CD14-positive monocyte (primary cell): Measurements from ENCODE around the gene CPNE4. TPM values are rescaled to one million over a fixed set of nuclear protein-coding genes. Genes with fewer than 3 reads are reported as not detected.

Experiments used
- DNase-seq, 3 donors: peaks; one replicate each; pipeline ENCODE4 v3.0.0-alpha.2; 2011 to 2022
- H2AFZ ChIP-seq: 2 replicates; pipeline ENCODE4 v1.6.0; 2012; ENCODE audit warnings: mild to moderate bottlenecking, low read depth, low read length, inconsistent platforms; ENCODE audit not compliant: insufficient read depth, poor library complexity, severe bottlenecking
- H3K27ac ChIP-seq, 2 donors: 1 replicate in 1 of 2; 2 replicates in 1 of 2; pipeline ENCODE4 v1.5.1; 2012 to 2013; ENCODE audit warnings: low read length in 2 of 2, control low read depth in 1 of 2, inconsistent platforms in 1 of 2, low read depth in 1 of 2, mild to moderate bottlenecking in 1 of 2
- H3K27me3 ChIP-seq, 2 donors: one replicate each; pipeline versions ENCODE4 v1.6.0 to v1.6.1; 2011 to 2013; ENCODE audit warnings: low read length in 2 of 2; ENCODE audit not compliant: control insufficient read depth in 2 of 2, insufficient read depth in 2 of 2
- H3K36me3 ChIP-seq, 2 donors: replicated peaks in 1 of 2; 1 replicate in 1 of 2; 2 replicates in 1 of 2; pipeline versions ENCODE4 v1.5.1 to v1.6.1; 2012 to 2013; ENCODE audit warnings: low read length in 2 of 2, control low read depth in 1 of 2, inconsistent platforms in 1 of 2, mild to moderate bottlenecking in 1 of 2; ENCODE audit not compliant: insufficient read depth in 2 of 2, control insufficient read depth in 1 of 2
- H3K4me1 ChIP-seq, 2 donors: 1 replicate in 1 of 2; 2 replicates in 1 of 2; pipeline versions ENCODE4 v1.5.1 to v1.6.1; 2012 to 2013; ENCODE audit warnings: low read length in 2 of 2, control low read depth in 1 of 2, inconsistent platforms in 1 of 2, mild to moderate bottlenecking in 1 of 2, moderate library complexity in 1 of 2; ENCODE audit not compliant: insufficient read depth in 2 of 2, control insufficient read depth in 1 of 2
- H3K4me2 ChIP-seq: replicated peaks from 2 replicates; pipeline ENCODE3; 2012; ENCODE audit warnings: low read length, moderate library complexity, mild to moderate bottlenecking; ENCODE audit not compliant: poor library complexity, severe bottlenecking; ENCODE audit errors: extremely low read depth
- H3K4me3 ChIP-seq, 3 experiments: fragments of 200-600 bp in 1 of 3; sonication (generic) in 1 of 3; replicated peaks in 1 of 3; 1 replicate in 2 of 3; 2 replicates in 1 of 3; pipeline ENCODE4 v1.5.1; 2011 to 2013; ENCODE audit warnings: low read length in 3 of 3, mild to moderate bottlenecking in 3 of 3, control low read depth in 2 of 3, low read depth in 2 of 3, inconsistent platforms in 1 of 3, moderate library complexity in 1 of 3
- H3K79me2 ChIP-seq: 2 replicates; pipeline ENCODE4 v1.6.0; 2012; ENCODE audit warnings: mild to moderate bottlenecking, control low read depth, inconsistent platforms, low read length, moderate library complexity; ENCODE audit not compliant: insufficient read depth
- H3K9ac ChIP-seq: 2 replicates; pipeline ENCODE4 v1.6.0; 2017; ENCODE audit warnings: low read length, mild to moderate bottlenecking; ENCODE audit not compliant: insufficient read depth, poor library complexity, severe bottlenecking
- H3K9me3 ChIP-seq, 2 donors: replicated peaks in 1 of 2; 1 replicate in 1 of 2; 2 replicates in 1 of 2; pipeline versions ENCODE4 v1.5.1 to v1.6.1; 2012 to 2013; ENCODE audit warnings: low read length in 2 of 2, control low read depth in 1 of 2; ENCODE audit not compliant: control insufficient read depth in 1 of 2, insufficient read depth in 1 of 2
- H4K20me1 ChIP-seq: 2 replicates; pipeline ENCODE4 v1.6.0; 2012; ENCODE audit warnings: mild to moderate bottlenecking, low read length, control low read depth, moderate library complexity; ENCODE audit not compliant: insufficient read depth
- H3K27ac Mint-ChIP-seq, 7 donors: one replicate each; pipeline ENCODE4 v1.8.0; 2020; ENCODE audit warnings: mild to moderate bottlenecking in 7 of 7, mixed read lengths in 7 of 7, moderate library complexity in 6 of 7, inconsistent platforms in 2 of 7
- H3K27me3 Mint-ChIP-seq, 3 donors: one replicate each; pipeline ENCODE4 v1.8.0; 2021 to 2022; ENCODE audit warnings: low read depth in 3 of 3, mild to moderate bottlenecking in 3 of 3, mixed read lengths in 3 of 3, moderate library complexity in 3 of 3, inconsistent platforms in 1 of 3
- H3K36me3 Mint-ChIP-seq, 2 donors: one replicate each; pipeline ENCODE4 v1.8.0; 2020; ENCODE audit warnings: mixed read lengths in 2 of 2, inconsistent platforms in 1 of 2, mild to moderate bottlenecking in 1 of 2
- H3K4me1 Mint-ChIP-seq: one replicate; pipeline ENCODE4 v1.8.0; 2020; ENCODE audit warnings: mild to moderate bottlenecking, mixed read lengths
- H3K4me3 Mint-ChIP-seq, 2 donors: one replicate each; pipeline ENCODE4 v1.8.0; 2020; ENCODE audit warnings: mild to moderate bottlenecking in 2 of 2, mixed read lengths in 2 of 2, moderate library complexity in 1 of 2
- H3K9me3 Mint-ChIP-seq, 7 donors: one replicate each; pipeline ENCODE4 v1.8.0; 2020 to 2022; ENCODE audit warnings: mixed read lengths in 7 of 7, mild to moderate bottlenecking in 6 of 7, moderate library complexity in 6 of 7, inconsistent platforms in 2 of 7
- CTCF ChIP-seq: fragments of 200-600 bp; IDR thresholded peaks from one replicate; pipeline ENCODE4 v1.8.0; 2022; ENCODE audit warnings: antibody characterized with exemption, mild to moderate bottlenecking
- WGBS: methylation state at CpG from one replicate; pipeline ENCODE4 v1.1.5; 2013; ENCODE audit warnings: missing lambda C conversion rate; ENCODE audit not compliant: insufficient coverage; 5-methylcytosine and 5-hydroxymethylcytosine counted together
- intact Hi-C, 2 donors: fragments of 100-400 bp; cut with micrococcal nuclease; formaldehyde crosslinking; loops; one replicate each; pipeline versions ENCODE4 v1.15.0 to v1.15.1; 2023
- polyA plus RNA-seq, 3 donors: library from polyadenylated mRNA; depleted of rRNA in 1 of 3; unstranded in 2 of 3; stranded (reverse) in 1 of 3; fragments of 300-500 nt in 2 of 3; fragments of >200 nt in 1 of 3; fragmentation: Illumina TruSeq in 2 of 3; gene quantifications; 1 replicate in 2 of 3; 2 replicates in 1 of 3; pipeline ENCODE4 v1.2.3, GENCODE V29; 2012 to 2021

Gene CPNE4
- polyA plus RNA-seq, 3 donors, result not detected

- TF ChIP-seq CTCF, result no peak
- no peaks in the 10 kb centered on the region for H3K4me1 ChIP-seq
- intact Hi-C loops, result no loop called here
- H3K9ac ChIP-seq, result no peak overlapping the region
- peaks cover 0 to 4% of the 10 kb centered on the region in 2 donors for H3K27me3 ChIP-seq
- no peak overlapping the region for H2AFZ ChIP-seq
- Mint-ChIP-seq H3K9me3 (peaks cover 4 to 10% (median 7%) of the 10 kb centered on the region in 7 donors), H3K27me3 (peaks cover 1 to 11% (median 4%) of the 10 kb centered on the region in 3 donors), H3K4me1 (no peaks in the 10 kb centered on the region), H3K4me3 (no peak overlapping the region), H3K36me3 (no peaks in the 10 kb centered on the region), H3K27ac (no peak overlapping the region)
- 92% methylated on average over 2 of the region's 3 CpGs for WGBS
- no peaks in the 10 kb centered on the region for H3K36me3 ChIP-seq
- H3K79me2 ChIP-seq, result no peaks in the 10 kb centered on the region
- DNase-seq, result no peak
- peaks cover 0 to 3% of the 10 kb centered on the region in 2 donors for H3K9me3 ChIP-seq
- H3K4me3 ChIP-seq, result no peak overlapping the region
- H3K27ac ChIP-seq, result no peak overlapping the region
- H4K20me1 ChIP-seq, result no peaks in the 10 kb centered on the region
- H3K4me2 ChIP-seq, result no peak overlapping the region
Observed at GRCh38 chr3:131933665-131934064, 101.1 kb downstream of the CPNE4 start.

DNA sequence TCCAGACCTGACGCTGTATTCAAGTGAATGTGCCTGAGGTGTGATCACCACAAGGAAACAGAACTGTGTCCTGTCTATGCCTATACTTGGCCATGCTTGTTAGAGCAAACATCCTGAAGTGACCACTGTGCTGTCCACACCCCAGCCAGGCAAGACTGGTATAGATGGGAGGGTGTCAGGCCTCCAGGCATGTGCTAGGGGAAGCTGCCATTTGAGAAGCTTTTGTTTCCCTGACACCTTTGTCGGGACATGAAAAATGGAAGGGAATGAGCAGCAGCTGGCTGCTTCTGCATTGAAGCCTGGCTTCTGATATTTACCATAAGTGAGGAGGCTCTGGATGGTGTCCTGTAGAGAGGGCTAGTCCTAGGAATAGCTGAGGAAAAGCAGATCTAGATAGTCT lies 106.2 kb downstream of the CPNE4 start:
- H3K27ac Mint-ChIP-seq, result no peak overlapping the region
- H3K9ac ChIP-seq, result no peak overlapping the region
- H3K9me3 Mint-ChIP-seq, result peaks cover 0 to 7% (median 3%) of the 10 kb centered on the region in 7 donors
- H3K36me3 ChIP-seq, result no peaks in the 10 kb centered on the region
- H3K4me1 ChIP-seq, result no peaks in the 10 kb centered on the region
- H3K27ac ChIP-seq, result no peak overlapping the region
- no peak for TF ChIP-seq CTCF
- H3K4me3 Mint-ChIP-seq, result no peak overlapping the region
- no peaks in the 10 kb centered on the region for H3K36me3 Mint-ChIP-seq
- intact Hi-C loops, result no loop called here
- WGBS, result 71% methylated on average over 1 of the region's 2 CpGs
- no peaks in the 10 kb centered on the region for H3K27me3 ChIP-seq
- DNase-seq, result no peak
- H2AFZ ChIP-seq, result no peak overlapping the region
- H3K4me2 ChIP-seq, result no peak overlapping the region
- H3K4me3 ChIP-seq, result no peak overlapping the region
- no peaks in the 10 kb centered on the region for H4K20me1 ChIP-seq
- H3K79me2 ChIP-seq, result no peaks in the 10 kb centered on the region
- H3K9me3 ChIP-seq, result no peaks in the 10 kb centered on the region
- H3K27me3 Mint-ChIP-seq, result peaks cover 0 to 13% (median 4%) of the 10 kb centered on the region in 3 donors
- no peaks in the 10 kb centered on the region for H3K4me1 Mint-ChIP-seq
